Fibroblast of mammary gland (primary cell): Measurements from ENCODE around the gene SPRN.
A peak's percentile ranks its signal among the peaks of the same experiment; 100 is the strongest.

Source experiments
- DNase-seq: peaks from one replicate; pipeline ENCODE4 v3.0.0-alpha.2; 2010; ENCODE audit warnings: low read depth
- H3K4me3 ChIP-seq: 2 replicates; pipeline ENCODE4 v1.5.1; 2011; ENCODE audit warnings: low read depth, mild to moderate bottlenecking, low read length, moderate library complexity; ENCODE audit not compliant: control insufficient read depth
- TF ChIP-seq, protein P1 (sequence below): conservative IDR thresholded peaks from 2 replicates; pipeline ENCODE4 v1.5.1; 2011; ENCODE audit warnings: low read depth, low read length, inconsistent platforms; ENCODE audit not compliant: control insufficient read depth, insufficient read depth

SPRN gene

DNA sequence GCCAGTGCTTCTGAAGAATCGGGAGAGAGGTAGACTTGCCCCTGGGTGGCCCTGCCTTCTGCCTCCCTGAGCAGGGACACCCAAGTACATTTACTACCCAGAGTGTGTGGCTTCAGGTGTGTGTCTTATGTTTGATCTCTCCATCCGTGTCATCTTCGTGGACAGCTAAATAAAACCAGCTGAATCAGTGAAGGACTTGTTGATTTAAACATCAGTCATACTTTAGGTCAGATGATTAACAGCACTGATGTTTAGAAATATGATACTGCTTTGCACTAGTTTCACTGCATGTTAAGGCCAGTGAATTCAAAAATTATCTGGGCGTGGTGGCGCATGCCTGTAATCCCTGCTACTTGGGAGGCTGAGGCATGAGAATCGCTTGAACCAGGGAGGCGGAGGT, 26.5 kb downstream of the SPRN start:
- no peak overlapping the region for H3K4me3 ChIP-seq
- TF ChIP-seq, protein P1, sequence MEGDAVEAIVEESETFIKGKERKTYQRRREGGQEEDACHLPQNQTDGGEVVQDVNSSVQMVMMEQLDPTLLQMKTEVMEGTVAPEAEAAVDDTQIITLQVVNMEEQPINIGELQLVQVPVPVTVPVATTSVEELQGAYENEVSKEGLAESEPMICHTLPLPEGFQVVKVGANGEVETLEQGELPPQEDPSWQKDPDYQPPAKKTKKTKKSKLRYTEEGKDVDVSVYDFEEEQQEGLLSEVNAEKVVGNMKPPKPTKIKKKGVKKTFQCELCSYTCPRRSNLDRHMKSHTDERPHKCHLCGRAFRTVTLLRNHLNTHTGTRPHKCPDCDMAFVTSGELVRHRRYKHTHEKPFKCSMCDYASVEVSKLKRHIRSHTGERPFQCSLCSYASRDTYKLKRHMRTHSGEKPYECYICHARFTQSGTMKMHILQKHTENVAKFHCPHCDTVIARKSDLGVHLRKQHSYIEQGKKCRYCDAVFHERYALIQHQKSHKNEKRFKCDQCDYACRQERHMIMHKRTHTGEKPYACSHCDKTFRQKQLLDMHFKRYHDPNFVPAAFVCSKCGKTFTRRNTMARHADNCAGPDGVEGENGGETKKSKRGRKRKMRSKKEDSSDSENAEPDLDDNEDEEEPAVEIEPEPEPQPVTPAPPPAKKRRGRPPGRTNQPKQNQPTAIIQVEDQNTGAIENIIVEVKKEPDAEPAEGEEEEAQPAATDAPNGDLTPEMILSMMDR, result no peak
- peak; percentile 24 for DNase-seq

DNA sequence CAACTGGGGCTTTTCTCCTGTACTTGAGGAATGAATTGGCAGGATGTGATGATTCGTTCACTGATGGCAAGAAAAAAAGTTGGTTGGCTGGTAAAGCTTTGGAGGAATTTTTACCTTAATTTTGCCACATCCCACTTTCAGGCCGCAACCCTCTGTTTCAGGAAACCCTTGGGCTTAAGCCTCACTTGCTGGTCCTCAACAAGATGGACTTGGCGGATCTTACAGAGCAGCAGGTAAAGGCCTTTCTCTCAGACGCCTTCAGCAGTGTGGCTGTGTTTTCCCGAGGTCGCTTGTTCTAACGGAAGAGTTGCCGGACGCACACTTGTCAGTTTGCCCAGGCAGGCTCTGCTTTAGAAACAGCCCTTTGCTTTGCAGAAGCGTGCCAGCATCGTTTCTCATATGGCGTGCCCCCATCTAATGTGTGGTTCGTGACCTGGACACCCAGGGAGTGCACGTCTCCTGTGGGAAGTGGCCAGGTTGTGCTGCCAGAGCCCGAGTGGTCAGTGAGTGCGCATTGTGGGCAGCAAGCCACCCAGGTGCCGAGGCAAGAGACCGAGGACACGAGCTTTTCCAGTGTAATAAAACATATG, 28.3 kb downstream of the SPRN start:
- H3K4me3 ChIP-seq, result no peak overlapping the region
- TF ChIP-seq, protein P1, result no peak
- no peak for DNase-seq

DNA sequence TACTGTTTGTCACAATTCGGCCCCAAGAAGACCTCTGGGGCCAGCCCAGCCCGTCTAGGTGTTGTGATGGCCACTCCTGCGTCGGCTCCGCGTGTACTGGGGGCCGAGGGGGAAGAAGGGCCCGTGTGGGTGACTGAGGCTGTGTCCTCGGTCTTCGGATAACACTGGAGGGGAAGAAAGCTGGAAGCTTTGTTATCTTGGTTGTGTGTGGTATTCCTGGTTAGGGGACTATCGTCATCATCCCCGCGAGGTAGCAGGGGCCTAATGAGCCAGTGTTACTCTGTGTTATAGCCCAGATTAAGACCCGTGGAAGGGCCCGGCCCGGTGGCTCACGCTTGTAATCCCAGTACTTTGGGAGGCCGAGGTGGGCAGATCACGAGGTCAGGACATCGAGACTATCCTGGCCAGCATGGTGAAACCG, 29.6 kb downstream of the SPRN start:
- H3K4me3 ChIP-seq, result peak overlapping the region; percentile 89
- no peak for DNase-seq
- TF ChIP-seq, protein P1, result no peak

DNA sequence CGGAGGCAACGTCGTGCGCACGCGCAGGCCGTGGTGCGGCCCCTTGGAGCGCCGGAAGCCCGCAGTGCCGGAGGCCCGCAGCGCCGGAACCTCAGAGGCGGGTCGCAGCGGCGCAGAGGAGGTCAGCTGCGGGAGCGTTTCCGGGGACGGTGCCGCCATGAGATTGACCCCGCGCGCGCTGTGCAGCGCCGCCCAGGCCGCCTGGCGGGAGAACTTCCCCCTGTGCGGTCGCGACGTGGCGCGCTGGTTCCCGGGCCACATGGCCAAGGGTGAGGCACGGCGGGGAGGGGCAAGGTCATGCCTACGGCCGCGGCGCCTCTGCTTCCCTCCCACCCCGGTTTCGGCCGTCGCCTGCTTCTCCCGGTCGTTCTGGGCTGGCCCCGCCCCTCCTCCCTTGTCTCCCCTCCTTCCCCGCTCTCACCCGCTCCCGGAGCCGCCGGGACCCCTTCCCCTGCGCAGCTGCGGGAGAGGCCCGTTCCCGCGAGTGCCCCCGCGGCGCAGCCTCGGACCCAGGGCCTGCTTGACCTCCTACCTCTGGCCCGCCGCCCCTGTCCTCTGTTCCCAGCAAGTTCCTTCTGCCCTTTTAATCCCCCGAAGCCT, 30.3 kb downstream of the SPRN start, which contains the start of gene MTG1:
MTG1 (plus strand) TSS at position 94 of the 600 bp plus-strand sequence; CDS start at position 158, 64 bp downstream.
- H3K4me3 ChIP-seq, result peak within 1 kb of the TSS; percentile 89
- TF ChIP-seq, protein P1, result no peak

DNA sequence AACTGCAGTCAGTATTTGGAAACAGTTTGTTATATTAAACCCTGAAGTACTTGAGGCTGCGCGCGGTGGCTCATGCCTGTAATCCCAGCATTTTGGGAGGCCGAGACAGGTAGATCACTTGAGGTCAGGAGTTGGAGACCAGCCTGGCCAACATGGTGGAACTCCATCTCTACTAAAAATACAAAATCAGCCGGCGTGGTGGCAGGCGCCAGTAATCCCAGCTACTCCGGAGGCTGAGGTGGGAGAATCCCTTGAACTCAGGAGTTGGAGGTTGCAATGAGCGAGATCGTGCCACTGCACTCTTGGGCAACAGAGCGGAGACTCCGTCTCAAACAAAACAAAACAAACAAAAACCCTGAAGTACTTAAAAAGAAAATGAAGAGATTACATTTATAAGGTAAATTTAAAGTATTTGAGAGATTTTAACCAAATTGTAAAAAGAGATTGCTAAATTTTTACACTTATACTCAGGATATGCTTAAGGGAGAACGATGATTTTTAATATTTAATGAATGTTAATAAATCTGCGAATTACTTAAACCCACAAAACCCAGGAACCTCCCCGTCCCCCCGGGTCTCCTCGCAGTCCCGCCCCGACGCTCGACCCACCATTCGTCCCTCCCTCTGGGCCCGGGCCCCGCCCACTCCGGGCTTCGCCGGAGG, 30.9 kb downstream of the SPRN start:
- H3K4me3 ChIP-seq, result peak overlapping the region; percentile 31
- TF ChIP-seq, protein P1, result no peak
- no peak for DNase-seq

More for the DNA sequence above, 30.3 kb downstream of the SPRN start, which contains the start of gene MTG1:
- peak; percentile 85 for DNase-seq

DNA sequence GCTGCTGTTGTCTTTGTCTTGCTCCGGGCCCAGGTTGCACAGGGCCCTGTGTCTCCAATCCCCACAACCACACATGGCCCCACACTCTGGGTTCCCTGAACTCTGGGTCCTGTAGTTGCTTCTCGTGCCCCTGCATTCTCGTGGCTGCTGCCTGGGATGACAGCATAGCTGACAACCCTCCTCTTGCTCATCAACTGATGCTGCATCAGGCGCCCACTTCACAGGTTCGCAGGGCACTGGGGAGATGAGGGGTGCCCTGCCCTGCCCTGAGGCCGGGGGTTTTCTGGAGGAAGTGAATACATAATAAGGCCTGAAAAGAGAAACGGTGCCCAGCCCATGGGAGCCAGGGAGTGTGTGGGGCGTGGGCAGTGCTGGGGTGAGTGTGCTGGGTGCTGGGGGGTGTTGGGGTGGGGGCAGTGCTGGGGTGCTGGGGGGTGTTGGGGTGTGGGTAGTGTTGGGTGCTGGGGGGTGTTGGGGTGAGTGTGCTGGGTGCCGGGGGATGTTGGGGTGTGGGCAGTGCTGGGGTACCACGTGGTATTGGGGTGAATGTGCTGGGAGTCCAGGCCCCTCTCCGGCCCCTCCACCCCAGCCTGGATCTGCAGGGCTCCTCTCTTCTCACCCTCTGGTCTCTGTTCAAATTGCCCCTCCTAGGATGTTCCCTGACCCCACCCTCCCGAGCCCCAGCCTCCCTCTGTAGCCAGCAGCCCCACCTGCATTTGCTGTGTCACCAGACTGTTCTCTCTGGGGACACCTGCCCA, 32.5 kb downstream of the SPRN start:
- DNase-seq, result no peak
- H3K4me3 ChIP-seq, result no peak overlapping the region
- TF ChIP-seq, protein P1, result no peak
